HG02623 (cell line): Measurements from ENCODE around the gene PKIB.

Experiments
- ATAC-seq: cut with Tn5 transposase; IDR thresholded peaks from one replicate; pipeline ENCODE4 v1.9.1; 2021; ENCODE audit warnings: moderate library complexity; ENCODE audit not compliant: unreplicated experiment

The PKIB gene

DNA sequence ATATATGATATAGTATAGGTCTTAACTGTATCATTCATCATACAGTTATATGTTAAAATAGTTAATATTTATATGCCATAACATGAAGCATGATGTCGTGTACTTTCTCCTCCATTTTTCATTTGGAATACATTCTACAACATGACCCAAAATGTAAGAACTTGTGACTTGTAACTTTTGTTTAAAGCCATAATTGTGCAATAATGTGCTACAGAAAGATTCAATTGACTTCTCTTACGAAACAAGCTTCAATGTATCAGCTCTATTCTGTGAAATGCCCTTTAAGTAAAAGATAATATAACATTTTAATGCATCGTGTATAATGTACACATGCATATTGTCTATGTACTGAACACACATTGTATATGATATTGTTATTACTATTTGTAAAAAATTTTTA lies 92.6 kb downstream of the PKIB start:
- ATAC-seq, result no peak

DNA sequence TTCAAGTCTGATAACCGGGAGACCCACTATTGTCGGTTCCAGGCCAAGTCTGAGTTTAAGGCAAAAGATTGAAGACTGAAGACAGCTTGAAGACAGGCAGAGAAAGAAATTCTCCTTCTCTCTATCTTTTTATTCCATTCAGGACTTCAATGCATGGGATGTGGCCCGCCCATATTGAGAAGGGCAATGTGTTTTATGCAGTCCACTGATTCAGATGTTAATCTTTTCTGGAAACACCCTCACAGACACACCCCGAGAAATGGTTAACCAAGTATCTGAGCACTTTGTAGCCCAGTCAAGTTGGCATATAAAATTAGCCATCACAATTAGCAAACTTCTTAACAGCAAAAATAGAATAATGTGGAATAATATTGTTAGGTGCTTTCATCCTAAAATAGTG lies 93.9 kb downstream of the PKIB start:
- ATAC-seq, result no peak

DNA sequence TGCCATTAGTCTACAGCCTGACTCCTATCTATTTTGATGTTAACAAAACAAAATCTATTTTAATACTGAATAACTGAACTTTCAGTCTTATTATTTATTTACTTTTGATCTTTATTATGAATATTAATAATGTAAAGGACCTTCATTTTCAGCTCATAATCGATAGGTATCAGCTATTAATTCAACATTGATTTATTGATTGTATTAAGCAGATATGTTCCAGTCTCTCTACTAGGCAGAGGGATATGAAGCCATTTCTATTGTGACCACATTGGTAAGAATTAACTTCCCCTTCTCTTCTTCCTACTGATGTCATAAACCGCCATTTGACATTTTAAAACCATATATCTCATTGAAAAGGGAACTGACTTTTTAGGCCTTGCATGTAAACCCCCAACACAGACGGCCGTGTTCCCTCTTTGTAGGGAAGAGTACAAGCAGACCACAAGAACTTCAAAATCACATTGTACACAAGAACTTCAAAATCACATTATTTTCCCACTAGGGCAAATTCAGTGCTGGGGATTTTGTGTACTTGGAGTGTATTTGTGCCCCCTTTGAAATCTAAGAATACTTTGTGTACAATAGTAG lies 99.8 kb downstream of the PKIB start:
- peak; percentile 76 for ATAC-seq

DNA sequence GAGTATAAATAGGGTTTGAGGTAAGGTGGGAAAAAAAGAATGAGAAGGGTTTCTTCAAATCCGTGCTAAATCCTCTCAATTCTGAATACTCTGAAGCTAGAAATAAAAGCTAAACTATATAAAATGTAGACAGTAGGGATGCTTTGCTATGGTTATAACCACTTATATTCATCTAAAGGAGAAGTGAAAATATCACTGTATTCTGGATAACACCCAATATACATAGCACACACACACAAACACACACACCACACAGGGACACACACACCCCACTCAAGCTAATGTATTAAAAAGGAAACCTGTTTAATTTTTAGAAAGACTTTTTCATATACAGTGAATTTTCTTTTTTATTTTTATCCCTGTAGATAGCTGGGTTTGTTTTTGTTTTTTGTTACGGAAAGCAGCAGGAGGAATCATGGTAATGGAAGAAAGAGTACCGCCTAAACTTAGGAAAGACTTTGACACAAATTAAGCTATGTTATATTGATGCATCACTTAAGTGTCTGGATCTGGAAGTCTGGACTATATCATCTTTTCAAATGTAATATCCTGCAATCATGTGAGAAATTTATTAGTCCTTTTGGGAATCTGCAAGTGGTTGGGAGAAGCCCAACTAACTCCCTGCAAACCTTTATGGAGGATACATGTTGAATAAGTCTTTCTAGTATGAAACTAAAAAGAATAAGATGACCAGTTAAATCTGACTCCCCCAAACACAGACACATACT lies 100.9 kb downstream of the PKIB start:
- ATAC-seq, result no peak

DNA sequence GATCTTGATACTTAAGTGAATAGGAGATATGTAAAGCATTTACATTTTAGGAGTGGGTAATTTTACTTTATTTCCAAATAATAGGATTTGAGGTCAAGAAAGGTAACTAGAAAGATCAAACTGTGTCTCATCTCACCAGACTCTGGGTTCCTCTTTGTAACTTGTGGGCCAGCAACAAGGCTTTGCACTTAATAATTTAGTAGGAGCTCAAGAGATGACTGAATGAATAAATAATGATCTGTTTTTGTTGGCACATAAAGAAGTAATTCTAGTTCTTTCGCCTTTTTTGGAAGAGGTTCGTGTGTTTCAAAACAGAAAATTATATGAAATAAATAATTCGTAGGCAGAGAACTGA lies 101.9 kb downstream of the PKIB start:
- no peak for ATAC-seq

DNA sequence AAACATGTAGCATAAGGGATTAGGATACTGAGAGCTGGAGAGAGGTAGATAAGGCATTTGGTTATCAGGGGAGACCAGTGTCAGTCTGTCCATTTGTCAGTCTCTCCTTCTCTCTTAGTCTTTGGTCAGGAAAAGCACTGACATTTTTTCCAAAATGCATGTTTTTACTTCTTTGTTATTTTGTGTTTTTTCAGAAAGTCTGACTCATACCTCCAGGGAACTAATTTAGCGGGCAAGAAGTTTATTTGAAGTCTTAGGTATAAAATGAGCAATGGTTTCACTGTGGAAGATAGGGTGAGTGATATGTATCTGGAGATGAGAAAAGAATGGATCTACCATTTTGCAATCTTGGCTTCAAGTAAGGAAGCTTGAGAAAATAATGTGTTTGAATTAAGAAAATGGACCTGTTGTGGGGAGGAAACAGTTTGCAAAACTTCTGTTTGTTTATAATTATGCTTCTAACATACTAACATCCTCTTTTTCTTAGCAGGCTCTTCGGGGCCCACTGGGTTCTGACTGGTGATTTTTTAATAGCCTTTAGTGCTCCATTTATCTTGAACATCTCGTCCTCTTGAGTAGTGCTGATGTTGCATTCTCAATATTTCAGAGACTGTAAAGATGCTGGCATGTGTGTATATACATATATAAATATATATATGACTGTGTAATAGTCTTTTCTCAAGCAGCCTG lies 102.4 kb downstream of the PKIB start:
- no peak for ATAC-seq

DNA sequence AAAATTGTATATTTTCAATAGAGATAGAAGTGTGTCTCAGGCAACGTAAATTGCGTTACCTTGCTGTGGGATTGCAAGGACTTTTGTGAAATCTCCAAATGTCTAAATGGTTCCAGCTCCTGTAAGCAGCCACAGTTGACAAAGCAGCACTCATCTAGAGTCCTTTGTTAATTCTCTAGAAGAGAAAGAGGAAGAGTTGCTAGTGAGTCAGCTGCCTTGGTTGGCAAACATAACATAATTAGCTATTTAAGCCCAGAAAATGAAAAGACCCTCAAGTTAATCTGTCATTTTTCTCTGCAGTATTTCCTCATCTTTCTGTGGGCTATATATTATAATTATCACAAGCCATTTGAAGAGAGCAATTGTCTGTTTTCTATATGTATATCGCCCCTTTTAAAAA lies 102.9 kb downstream of the PKIB start:
- ATAC-seq, result no peak

DNA sequence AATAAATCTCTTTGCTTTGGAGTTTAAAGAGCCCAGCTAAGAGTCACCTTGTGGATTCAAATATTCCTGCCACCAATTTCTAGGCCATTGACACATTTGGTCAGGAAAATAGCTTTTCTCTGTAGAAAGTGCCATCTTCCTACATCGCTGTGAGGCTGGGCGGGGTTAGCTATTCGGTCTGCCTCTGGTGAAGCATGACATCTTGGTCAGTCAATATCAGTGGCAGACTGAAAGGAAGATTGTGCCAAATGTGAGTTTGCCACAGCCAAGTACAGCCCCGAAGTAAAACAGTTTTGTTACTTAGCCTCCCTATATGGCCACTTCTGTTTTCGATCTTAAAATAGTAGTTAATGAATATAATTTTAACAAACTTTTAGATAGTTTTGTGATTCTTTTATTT lies 103.9 kb downstream of the PKIB start:
- no peak for ATAC-seq

DNA sequence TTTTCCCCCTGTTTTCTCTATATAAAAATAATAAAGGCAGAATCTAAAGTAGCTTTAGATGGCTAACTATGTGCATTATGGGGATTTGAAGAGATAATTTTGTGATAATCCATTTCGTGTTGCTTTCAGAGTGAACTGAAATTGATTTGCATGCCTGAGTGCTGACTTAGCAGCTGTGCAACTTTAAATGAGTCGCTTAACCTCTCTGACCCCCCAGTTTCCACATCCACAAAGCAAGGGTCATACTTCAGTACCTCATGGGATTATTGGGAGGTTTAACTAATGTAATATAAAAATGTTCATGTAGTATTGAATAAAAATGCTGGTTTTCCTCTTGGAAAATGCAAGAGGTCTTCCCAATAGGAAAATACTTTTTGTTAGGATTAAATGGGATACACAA lies 105.5 kb downstream of the PKIB start:
- no peak for ATAC-seq

DNA sequence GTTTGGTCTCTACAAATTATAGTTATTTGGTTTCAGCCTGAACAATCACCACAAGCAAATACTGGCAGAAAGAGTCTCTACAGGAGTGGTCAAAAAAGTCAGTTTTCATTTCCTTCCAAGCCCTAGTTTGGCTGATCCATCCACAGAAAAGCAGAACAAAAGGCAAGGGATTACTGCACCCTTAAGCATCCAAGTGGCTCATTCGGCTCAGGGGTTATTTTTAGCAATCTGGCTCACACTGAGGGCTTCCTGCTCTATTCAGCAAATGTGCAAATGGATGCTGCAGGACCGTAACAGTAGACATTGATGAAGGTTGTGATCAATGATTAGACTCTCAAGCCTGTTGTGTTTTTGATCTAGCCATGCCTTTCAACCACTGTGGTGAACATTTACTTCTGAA lies 107.1 kb downstream of the PKIB start:
- ATAC-seq, result no peak

DNA sequence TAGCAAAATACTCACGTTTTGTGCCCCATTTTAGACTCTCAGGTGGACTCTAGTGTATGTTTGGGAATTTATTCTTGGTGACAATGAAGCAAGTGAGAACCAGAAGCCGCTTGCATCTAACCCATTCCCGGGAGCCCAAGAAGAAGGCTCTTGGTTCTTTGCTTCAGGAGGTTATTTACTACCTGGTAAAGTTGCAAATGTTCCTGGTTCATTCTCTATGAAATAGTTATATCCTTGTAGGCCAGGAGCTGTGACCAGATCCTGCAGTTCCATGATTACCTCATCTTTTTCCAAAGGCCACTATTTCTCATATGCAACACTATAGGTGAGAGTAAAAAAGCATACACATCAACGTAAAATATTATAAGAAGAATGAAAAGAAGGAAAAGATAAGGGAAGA lies 108.4 kb downstream of the PKIB start:
- no peak for ATAC-seq

DNA sequence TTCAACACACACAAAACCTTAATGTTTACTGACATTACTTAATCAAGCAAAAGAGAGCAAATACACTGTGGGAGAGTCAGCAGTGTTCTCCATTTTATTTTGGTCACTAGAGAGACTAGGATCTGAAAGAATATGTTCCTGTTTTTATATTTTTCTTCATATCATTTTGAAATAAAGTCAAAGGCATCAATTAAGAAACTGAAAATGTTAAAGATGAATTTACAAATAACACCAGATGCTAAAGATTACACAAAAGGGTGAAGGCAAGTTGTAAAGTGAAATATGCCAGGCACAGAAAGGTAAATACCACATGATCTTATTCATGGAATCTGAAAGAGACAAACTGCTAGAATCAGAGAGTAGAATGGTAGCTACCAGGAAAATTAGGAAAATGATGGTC lies 109.0 kb downstream of the PKIB start:
- ATAC-seq, result no peak

DNA sequence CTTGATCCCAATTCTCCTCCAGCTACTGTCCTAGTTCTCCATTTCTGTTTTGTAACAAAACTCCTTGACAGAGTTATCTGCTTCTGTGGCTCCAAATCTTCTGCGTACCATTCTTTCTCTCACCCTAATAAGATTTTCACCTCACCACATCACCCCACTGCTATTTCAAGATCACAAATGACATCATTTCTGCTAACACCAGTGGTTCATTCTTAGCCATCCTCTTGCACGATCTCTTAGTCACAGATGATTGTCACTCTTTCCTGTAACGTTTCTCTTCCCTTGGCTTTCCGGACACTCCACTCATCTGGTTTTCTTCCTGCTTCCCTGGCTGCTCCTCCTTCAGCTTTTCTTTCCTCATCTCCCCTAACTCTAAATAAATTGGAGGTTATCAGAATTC lies 112.5 kb downstream of the PKIB start:
- no peak for ATAC-seq

DNA sequence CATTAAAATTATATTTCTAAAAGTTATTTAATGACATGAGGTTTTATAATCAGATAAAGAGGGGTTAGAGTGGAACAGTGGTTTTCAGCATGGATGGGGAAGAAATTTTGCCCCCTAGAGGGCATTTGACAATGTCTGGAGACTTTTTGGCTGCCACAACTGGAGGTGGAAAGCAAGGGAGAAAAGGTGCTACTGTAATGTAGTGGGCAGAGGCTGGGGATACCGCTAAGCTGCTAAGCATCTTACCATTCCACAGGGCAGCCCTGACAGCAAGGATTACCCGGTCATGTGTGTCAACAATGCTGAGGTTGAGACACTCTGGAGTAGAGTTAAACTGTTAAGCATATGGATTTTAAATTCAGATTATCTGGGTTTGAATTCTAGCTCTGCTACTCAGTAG lies 116.4 kb downstream of the PKIB start:
- ATAC-seq, result no peak

DNA sequence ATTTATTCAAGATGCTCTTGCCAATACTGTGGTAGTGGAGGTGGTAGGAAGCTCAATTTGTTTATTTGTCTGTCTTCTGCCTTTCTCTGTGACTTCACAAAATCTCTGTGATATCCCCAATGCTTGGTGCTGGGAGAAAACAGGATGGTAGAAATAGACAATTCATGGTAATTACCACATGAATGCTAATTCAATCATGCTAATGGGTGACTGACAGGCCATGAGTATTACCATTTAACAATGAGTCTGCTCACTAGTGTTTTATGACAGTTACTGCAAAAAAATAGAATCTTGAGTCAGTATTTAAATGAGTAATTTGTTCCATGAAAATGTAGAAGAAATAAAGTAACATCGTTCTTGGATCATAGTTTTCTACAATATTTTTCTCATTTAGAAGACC lies 117.0 kb downstream of the PKIB start:
- no peak for ATAC-seq

DNA sequence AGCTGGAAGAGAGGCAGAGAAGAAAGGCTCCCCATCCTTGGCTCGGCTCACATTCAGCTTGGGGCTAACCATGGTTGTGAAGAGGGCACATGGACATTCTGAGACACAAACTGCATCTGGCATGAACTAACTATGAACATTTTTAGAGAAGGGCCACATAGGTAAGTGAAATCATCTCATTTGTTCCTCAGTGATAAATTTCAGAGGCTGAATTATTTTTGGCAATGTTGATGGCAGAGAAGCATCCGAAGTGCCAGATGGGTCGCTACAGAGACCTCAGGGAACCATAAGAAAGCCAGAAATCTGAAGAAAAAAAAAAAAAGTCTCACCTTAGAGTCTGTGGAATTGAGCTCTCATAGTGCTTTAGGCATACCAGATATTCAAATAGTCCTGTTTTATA lies 120.1 kb downstream of the PKIB start:
- no peak for ATAC-seq

DNA sequence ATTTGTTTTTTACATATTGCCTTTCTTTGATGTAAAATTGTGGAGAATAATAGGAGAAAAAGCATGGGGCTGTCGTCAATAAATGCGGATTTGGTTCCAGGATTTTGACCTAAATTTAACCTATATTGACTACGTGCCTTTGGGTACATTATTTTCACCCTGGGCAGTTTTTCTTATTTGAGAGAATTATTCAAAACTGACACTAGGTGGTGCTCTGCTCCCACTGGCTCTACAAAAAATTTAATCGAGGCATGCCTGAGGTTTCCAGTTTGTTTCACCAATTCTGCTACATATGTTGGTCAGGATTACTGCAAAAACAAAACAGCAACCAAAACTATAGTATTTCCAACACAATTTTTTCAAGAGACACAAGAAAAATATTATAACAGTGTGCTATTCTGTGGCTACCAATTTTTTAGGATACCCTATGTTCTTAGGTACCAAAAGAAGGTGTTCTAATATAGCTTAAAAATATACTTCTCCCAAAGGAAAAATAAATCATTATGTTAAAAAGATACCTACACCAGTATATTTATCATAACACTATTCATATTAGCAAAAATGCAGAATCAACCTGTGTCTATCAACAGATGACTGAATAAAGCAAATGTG lies 120.7 kb downstream of the PKIB start:
- ATAC-seq, result peak; percentile 45

DNA sequence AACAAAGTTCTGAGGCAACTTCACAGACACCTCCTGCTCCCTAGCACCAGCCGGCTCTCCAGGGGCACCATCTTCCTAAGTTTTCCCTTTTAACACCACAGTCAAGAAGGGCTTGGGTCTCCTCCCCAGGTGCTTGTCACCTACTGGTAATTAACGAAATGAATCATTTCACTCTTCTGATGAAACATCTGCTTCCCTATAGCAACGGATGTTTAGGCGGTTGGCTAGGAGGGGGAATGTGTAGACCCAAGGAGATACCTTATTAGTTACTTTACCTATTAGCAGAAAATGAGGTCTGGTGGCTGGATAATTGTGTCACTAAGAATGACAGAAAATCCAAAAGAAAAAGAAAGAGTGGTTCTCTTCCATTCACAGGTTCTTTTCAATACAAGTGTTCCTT lies 123.1 kb downstream of the PKIB start:
- no peak for ATAC-seq

DNA sequence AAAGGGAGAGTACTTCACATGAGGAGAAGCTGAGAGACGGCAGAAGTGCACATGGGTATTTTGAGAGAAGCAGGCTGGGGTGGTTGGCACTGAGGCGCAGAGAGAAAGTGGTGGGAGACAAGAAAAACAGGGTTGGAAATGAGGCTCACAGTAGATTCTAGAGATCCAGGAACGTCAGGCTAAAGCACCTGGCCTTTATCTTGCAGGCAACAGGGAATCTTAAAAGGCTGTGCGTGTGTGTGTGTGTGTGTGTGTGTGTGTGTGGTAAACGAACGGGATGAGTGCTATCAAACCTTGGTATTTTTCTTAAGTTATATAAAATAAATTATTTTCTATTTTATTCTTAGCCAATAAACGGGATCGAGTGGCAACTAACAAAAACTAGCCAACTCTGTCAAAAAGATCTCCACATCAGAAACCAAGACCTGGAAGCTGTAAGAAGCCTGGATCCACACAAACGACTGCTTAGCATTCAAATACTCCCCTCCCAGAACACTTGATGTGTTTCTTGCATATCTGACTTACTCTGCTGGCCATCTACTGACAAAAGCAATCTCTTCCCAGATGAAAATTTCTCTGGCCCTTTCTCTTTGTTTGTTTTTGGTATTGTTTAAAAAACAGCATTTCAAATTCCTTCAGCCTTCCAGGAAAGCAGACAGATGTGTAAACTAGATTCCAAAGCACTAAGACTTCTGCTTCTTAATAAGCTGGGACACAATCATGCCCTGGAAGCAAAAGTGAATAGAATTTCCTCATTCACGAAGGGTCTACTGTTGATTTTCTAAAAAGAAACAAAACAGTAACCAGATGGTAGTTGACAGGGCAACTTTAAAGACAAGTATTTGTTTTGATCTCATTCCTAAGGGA lies 124.6 kb downstream of the PKIB start:
- no peak for ATAC-seq

DNA sequence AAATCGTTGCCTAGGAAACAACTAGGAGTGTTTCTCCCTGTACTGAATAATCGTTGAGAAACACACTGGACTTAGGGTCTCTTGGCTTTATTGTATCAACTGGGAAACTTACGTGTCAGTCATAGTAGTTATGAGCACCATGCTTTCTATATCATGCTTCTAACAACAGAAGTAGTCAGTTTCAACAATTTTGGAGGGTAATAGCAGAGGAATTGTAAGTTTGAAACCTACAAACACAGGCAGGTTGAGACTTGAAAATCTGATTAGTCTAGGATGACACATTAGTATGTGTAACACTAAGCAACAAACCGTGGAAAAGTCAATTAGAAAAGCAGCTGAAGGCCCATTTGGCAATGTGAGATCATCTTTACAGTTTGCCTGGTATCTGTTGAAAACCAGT lies 125.4 kb downstream of the PKIB start:
- no peak for ATAC-seq

DNA sequence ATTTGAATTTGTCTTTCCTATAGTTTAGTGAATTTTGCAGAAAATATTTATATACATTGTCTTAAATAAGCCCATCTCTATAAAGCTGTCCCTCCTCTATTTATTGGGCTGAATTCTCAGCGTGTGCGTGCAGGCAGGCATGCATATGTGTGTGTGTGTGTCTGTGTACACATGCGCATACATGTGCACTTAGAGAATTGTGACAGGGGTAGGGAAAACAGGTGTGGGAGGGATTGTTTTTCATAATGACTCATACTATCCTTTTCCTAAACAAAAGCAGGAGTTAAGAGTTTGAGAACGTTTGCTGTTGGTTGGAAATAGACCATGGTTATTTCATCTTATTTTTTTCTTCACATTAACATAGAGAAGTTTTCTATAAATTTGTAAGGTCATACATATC lies 126.0 kb downstream of the PKIB start:
- no peak for ATAC-seq
